ENCODE results near the gene SERP2.

- no peak for TF ChIP-seq CBX5 (IDR thresholded peaks at IDR 0.05; ENCODE audit: low read depth, low read length)
- no peak for TF ChIP-seq TAF1 (IDR thresholded peaks at IDR 0.05; ENCODE audit: low read depth, low read length)
- no peak for TF ChIP-seq CTCF (IDR thresholded peaks at IDR 0.05; ENCODE audit: control extremely low read depth in 1 of 3, insufficient read depth in 1 of 3, low read depth in 1 of 3, low read length in 3 of 3)
- TF ChIP-seq ATF3 (IDR thresholded peaks at IDR 0.05; ENCODE audit: insufficient read depth, low read depth, low read length) = no peak
- TF ChIP-seq SP2 (IDR thresholded peaks at IDR 0.05; ENCODE audit: low read length) = no peak
- TF ChIP-seq CEBPB (IDR thresholded peaks at IDR 0.05; ENCODE audit: low read depth, low read length) = no peak
- no peak for TF ChIP-seq EGR1 (IDR thresholded peaks at IDR 0.05; ENCODE audit: borderline replicate concordance, low read depth, low read length)
- TF ChIP-seq RXRA (IDR thresholded peaks at IDR 0.05; ENCODE audit: insufficient read depth, low read depth, low read length) = no peak
- no peak for TF ChIP-seq ASH2L (IDR thresholded peaks at IDR 0.05; ENCODE audit: low read length)
- no peak for TF ChIP-seq CREB1 (IDR thresholded peaks at IDR 0.05)
- TF ChIP-seq PHF8 (conservative IDR thresholded peaks at IDR 0.05; ENCODE audit: low read depth, low read length) = no peak
- no peak for TF ChIP-seq EZH2 (IDR thresholded peaks at IDR 0.05; ENCODE audit: low read depth, low read length, severe bottlenecking)
- no peak for TF ChIP-seq EP300 (IDR thresholded peaks at IDR 0.05; ENCODE audit: borderline replicate concordance in 1 of 2, low read depth in 2 of 2, low read length in 2 of 2)
- TF ChIP-seq JUND (IDR thresholded peaks at IDR 0.05; ENCODE audit: low read length) = no peak
Measured at GRCh38 chr13:44385401-44385800, 11.8 kb downstream of the SERP2 start.
